Thyroid gland (tissue), 4 donors: Measurements from ENCODE around the gene PARD3B.

Experiments used
- POLR2A ChIP-seq, 2 donors: fragments of 450-650 bp; IDR thresholded peaks; one replicate each; pipeline ENCODE4 v1.6.1; 2017; ENCODE audit warnings: antibody characterized with exemption in 2 of 2, mild to moderate bottlenecking in 2 of 2, moderate library complexity in 1 of 2
- TF ChIP-seq, protein P1 (sequence below), 6 experiments: fragments of 200-600 bp in 3 of 6; fragments of 450-650 bp in 3 of 6; sonication (generic) in 3 of 6; IDR thresholded peaks; one replicate each; pipeline ENCODE4 v1.5.1; 2016 to 2019; ENCODE audit warnings: antibody characterized with exemption in 6 of 6, mild to moderate bottlenecking in 2 of 6, inconsistent platforms in 1 of 6, moderate library complexity in 1 of 6

DNA sequence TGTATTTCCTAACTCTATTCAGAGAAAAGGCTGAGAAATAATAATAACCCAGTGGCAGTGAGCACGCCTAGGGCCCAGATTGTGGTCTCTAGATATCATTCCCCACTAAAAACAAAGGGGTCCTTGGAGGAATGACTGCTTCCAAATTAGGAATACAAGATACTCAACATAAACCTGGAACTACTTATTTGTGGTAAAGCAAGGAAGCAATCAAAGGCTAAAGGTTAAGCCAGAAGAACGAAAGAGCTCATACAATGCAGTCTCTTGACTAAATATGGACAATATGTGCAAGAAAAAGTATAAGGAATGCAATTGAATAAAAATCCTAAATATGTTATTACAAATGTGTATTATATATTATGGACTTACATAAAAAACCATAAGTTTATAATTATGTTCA, 883.5 kb downstream of the PARD3B start:
- TF ChIP-seq, protein P1, sequence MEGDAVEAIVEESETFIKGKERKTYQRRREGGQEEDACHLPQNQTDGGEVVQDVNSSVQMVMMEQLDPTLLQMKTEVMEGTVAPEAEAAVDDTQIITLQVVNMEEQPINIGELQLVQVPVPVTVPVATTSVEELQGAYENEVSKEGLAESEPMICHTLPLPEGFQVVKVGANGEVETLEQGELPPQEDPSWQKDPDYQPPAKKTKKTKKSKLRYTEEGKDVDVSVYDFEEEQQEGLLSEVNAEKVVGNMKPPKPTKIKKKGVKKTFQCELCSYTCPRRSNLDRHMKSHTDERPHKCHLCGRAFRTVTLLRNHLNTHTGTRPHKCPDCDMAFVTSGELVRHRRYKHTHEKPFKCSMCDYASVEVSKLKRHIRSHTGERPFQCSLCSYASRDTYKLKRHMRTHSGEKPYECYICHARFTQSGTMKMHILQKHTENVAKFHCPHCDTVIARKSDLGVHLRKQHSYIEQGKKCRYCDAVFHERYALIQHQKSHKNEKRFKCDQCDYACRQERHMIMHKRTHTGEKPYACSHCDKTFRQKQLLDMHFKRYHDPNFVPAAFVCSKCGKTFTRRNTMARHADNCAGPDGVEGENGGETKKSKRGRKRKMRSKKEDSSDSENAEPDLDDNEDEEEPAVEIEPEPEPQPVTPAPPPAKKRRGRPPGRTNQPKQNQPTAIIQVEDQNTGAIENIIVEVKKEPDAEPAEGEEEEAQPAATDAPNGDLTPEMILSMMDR (IDR thresholded peaks at IDR 0.05): no peak
- TF ChIP-seq POLR2A (IDR thresholded peaks at IDR 0.05): no peak
